ENCODE results near the gene AGBL5. TPM values are rescaled to one million over a fixed set of nuclear protein-coding genes. Genes with fewer than 3 reads are reported as not detected.

Gene AGBL5
- total and polyA plus RNA-seq, 9 of the 15 experiments (the other 6 are each of a cell fraction or from before 2014, with no cell fraction given): 3.3 to 52.7 (median 26.2) TPM

DNA sequence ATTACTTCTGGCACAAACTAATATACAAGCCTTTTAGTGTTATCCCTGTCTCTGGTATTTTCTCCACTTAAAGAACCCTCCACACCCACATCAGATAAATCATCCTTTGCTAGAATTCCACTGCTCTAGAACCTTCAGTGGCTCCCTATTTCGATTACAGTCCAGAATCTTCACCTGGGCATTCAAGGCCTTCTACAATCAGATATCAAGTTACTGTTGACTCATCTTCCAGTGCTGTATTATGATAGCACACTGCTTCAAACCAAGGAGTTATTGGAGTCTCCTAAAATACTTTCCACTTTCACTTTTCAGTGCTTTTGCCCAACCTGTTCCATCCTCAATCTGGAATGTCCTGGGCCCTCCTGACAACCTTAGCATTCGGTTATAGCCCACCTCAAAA lies 64.1 kb downstream of the AGBL5 start (continued):
- TF ChIP-seq RCOR1 (IDR thresholded peaks at IDR 0.05; ENCODE audit: borderline replicate concordance in 1 of 2, low read depth in 2 of 2, low read length in 2 of 2): 0 out of 4 replicates have a peak, but pooled peaks of 1 of the 2 experiments have one; percentile 18
- peak; percentile 66; the same call in 1 of the 2 replicates for TF ChIP-seq SMARCA5 (IDR thresholded peaks at IDR 0.05)
- TF ChIP-seq RAD51 (IDR thresholded peaks at IDR 0.05; ENCODE audit: borderline replicate concordance, low read depth): no peak
- no peak for TF ChIP-seq ARNT (IDR thresholded peaks at IDR 0.05)
- TF ChIP-seq BRCA1 (IDR thresholded peaks at IDR 0.05): no peak
- no peak for TF ChIP-seq BRCA1 (CRISPR knock-in tag; IDR thresholded peaks at IDR 0.05)
- TF ChIP-seq, protein P1, sequence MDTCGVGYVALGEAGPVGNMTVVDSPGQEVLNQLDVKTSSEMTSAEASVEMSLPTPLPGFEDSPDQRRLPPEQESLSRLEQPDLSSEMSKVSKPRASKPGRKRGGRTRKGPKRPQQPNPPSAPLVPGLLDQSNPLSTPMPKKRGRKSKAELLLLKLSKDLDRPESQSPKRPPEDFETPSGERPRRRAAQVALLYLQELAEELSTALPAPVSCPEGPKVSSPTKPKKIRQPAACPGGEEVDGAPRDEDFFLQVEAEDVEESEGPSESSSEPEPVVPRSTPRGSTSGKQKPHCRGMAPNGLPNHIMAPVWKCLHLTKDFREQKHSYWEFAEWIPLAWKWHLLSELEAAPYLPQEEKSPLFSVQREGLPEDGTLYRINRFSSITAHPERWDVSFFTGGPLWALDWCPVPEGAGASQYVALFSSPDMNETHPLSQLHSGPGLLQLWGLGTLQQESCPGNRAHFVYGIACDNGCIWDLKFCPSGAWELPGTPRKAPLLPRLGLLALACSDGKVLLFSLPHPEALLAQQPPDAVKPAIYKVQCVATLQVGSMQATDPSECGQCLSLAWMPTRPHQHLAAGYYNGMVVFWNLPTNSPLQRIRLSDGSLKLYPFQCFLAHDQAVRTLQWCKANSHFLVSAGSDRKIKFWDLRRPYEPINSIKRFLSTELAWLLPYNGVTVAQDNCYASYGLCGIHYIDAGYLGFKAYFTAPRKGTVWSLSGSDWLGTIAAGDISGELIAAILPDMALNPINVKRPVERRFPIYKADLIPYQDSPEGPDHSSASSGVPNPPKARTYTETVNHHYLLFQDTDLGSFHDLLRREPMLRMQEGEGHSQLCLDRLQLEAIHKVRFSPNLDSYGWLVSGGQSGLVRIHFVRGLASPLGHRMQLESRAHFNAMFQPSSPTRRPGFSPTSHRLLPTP (IDR thresholded peaks at IDR 0.05; ENCODE audit: borderline replicate concordance, extremely low read depth, insufficient read length): no peak
- no peak for TF ChIP-seq MAZ (CRISPR knock-in tag; conservative IDR thresholded peaks at IDR 0.05 in 1 of 2, IDR thresholded peaks at IDR 0.05 in 1 of 2)
- TF ChIP-seq STAG1 (CRISPR knock-in tag; IDR thresholded peaks at IDR 0.05; ENCODE audit: borderline replicate concordance): no peak
- TF ChIP-seq, protein P2, sequence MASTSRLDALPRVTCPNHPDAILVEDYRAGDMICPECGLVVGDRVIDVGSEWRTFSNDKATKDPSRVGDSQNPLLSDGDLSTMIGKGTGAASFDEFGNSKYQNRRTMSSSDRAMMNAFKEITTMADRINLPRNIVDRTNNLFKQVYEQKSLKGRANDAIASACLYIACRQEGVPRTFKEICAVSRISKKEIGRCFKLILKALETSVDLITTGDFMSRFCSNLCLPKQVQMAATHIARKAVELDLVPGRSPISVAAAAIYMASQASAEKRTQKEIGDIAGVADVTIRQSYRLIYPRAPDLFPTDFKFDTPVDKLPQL (IDR thresholded peaks at IDR 0.05; ENCODE audit: extremely low read depth, insufficient read length): no peak
- no peak for TF ChIP-seq ZBTB17 (CRISPR knock-in tag; IDR thresholded peaks at IDR 0.05)
- TF ChIP-seq, protein P3, sequence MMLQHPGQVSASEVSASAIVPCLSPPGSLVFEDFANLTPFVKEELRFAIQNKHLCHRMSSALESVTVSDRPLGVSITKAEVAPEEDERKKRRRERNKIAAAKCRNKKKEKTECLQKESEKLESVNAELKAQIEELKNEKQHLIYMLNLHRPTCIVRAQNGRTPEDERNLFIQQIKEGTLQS (IDR thresholded peaks at IDR 0.05): peak; percentile 22; the same call in 1 of the 2 replicates
- TF ChIP-seq, protein P3 (CRISPR knock-in tag; conservative IDR thresholded peaks at IDR 0.05): no peak
- no peak for TF ChIP-seq GATAD2B (IDR thresholded peaks at IDR 0.05; ENCODE audit: borderline replicate concordance)
- no peak for TF ChIP-seq FOXM1 (IDR thresholded peaks at IDR 0.05; ENCODE audit: low read depth)
- no peak for TF ChIP-seq FOXM1 (CRISPR knock-in tag; IDR thresholded peaks at IDR 0.05; ENCODE audit: low read depth)
- TF ChIP-seq KDM1A (IDR thresholded peaks at IDR 0.05): peak in 1 of 2 experiments; percentile 56; a peak in 1 of 4 replicates
- TF ChIP-seq DACH1 (IDR thresholded peaks at IDR 0.05; ENCODE audit: partially characterized antibody): no peak
- TF ChIP-seq BCOR (IDR thresholded peaks at IDR 0.05): peak; percentile 67
- TF ChIP-seq PPARD (CRISPR knock-in tag; IDR thresholded peaks at IDR 0.05): no peak
- TF ChIP-seq, protein P4, sequence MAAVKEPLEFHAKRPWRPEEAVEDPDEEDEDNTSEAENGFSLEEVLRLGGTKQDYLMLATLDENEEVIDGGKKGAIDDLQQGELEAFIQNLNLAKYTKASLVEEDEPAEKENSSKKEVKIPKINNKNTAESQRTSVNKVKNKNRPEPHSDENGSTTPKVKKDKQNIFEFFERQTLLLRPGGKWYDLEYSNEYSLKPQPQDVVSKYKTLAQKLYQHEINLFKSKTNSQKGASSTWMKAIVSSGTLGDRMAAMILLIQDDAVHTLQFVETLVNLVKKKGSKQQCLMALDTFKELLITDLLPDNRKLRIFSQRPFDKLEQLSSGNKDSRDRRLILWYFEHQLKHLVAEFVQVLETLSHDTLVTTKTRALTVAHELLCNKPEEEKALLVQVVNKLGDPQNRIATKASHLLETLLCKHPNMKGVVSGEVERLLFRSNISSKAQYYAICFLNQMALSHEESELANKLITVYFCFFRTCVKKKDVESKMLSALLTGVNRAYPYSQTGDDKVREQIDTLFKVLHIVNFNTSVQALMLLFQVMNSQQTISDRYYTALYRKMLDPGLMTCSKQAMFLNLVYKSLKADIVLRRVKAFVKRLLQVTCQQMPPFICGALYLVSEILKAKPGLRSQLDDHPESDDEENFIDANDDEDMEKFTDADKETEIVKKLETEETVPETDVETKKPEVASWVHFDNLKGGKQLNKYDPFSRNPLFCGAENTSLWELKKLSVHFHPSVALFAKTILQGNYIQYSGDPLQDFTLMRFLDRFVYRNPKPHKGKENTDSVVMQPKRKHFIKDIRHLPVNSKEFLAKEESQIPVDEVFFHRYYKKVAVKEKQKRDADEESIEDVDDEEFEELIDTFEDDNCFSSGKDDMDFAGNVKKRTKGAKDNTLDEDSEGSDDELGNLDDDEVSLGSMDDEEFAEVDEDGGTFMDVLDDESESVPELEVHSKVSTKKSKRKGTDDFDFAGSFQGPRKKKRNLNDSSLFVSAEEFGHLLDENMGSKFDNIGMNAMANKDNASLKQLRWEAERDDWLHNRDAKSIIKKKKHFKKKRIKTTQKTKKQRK (IDR thresholded peaks at IDR 0.05; ENCODE audit: borderline replicate concordance, low read depth, low read length): no peak
- TF ChIP-seq, protein P5, sequence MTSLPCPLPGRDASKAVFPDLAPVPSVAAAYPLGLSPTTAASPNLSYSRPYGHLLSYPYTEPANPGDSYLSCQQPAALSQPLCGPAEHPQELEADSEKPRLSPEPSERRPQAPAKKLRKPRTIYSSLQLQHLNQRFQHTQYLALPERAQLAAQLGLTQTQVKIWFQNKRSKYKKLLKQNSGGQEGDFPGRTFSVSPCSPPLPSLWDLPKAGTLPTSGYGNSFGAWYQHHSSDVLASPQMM (CRISPR knock-in tag; IDR thresholded peaks at IDR 0.05): no peak
